NAMALWA (cell line): ENCODE data around the gene ZSCAN31.
"Not testable (repeated sequence)": the region's sequence is repeated elsewhere in the genome, so short reads cannot be mapped to it uniquely, and the experiment has no call there.

Experiments used
- DNase-seq: peaks from one replicate; pipeline ENCODE4 v3.0.0-alpha.2; 2015; ENCODE audit warnings: low spot score

The ZSCAN31 gene

DNA sequence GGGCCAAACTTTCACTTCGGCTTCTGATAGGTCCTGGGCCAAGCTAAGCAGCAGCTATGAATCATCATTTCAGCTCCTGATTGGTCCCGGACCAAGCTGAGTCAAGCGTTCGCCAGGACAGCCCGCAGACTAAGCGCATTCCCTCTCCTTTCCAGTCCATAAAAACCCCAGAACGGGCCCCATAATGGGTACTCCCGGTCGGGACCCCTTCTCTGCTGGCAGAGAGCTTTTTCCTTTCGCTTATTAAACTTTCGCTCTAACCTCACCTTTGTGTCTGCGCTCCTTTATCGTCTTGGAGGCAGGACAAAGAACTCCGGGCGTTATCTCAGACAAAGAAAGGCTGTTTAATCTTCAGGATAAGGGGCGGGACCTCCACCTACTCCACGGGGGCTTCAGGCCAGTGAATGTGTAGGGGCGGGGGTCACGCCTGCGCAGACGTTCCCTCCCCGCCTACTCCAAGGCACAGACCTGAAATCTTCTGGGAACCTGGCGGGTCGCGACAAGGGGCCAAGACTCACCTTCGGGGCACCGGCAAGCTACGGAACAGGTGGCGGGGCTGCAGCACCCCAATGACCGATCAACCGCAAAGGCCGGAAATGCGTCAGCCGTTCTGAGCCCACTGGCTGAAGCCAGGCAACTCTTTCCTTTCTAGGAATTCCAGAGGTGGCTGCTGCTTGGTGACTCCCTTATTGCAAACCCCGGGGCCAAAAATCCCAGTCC, at the start of gene ZSCAN31:
TSS of gene ZSCAN31 (minus strand) at position 585 of the 720 bp plus-strand sequence. CDS start 6,465 bp downstream, outside the sequence.
- DNase-seq = peak; percentile 68

DNA sequence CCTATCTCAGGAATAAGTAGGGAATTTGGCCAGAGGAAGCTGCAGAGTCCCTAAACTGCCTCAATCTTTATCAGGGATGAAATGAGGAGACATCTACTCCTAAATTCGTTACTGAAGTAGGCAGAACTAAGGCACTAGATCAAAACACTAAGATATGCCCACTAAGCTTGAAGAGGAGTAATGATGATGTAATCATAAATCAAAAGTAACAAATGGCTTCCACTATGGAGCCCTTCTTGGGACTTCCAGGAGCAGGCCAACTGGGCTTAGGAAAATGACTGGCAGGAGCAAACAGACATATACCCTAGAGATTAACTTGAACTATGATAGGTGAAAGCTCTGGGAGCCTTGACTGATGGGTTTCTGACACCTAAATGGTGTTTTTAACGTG, 48.2 kb upstream of the ZSCAN31 start:
- DNase-seq = no peak

DNA sequence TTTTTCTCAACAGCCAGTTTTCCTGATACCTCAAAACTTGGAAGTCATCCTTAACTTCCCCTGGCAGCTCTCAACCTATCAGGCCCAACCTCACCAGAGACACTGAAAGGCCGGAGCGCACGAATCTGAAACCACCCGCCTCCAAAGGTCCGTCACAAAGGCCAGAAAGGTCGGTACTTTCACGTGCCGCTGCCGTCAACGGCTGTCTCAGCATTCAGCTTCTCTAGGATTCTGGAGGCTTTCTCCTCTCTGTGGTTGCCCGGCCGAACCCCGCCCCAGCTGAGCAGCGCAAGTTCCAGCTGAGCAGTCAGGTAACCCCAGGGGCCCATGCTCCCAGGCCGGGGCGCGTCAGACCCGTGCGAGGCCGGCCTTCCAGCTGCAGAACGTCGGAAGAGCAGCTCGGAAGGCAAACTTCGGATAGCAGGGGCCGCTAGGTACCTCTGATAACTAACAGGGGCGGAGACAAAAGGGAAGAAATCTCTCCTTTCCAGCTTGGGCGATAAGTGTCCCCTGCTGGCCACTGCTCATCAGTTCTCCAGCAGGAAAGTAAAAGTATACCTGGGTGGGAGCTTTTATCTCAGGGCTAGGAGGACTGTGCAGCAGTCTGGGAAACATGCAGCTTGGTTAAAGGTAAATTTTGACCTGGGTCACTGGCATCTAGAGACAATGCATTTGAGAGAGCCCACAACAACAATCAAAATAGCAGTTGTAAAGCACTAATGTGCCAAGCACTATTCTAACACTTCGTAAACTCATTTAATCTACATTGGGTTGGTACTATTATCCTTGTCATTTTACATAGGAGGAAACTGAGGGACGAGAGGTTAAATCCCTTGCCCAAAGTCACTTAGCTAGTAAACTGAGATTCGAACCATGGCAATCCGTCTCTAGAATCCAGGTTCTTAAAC, 47.5 kb upstream of the ZSCAN31 start:
- peak; percentile 77 for DNase-seq

DNA sequence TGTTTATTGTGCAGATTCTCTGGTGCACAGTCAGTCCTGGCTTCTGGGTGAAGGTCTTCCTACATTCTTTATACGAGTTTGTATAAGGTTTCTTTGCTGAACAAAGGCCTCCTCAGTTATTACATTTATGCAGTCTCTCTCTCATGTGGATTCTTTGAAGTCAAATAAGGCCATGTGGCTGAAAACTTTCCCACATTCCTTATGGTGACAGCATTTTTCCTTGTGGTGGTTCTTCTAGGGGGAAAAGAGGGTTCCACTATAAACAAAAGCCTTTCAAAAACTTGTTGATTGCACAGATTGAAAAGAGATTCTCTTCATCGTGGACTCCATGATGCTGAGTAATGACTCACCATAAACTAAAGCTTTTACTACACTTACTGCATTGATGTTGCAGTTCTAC, 44.4 kb upstream of the ZSCAN31 start:
- DNase-seq = no peak

DNA sequence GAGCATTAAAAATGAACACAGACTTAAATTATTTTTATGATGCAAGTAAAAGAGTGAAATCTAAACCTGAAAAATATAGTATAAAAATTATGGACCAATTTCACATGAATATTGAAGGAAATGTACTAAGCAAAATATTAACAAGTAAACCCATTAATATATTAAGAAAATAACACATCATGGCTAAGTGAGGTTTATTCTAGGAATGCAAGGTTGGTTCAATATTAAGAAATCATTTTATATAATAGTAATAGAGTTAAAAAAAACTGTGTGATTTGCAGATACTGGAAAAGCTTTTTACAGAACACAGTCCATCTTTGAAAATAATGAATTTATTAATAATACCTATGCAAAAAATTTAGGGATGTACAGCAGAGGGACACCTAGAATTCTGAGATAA, 42.7 kb upstream of the ZSCAN31 start:
- DNase-seq = no peak

DNA sequence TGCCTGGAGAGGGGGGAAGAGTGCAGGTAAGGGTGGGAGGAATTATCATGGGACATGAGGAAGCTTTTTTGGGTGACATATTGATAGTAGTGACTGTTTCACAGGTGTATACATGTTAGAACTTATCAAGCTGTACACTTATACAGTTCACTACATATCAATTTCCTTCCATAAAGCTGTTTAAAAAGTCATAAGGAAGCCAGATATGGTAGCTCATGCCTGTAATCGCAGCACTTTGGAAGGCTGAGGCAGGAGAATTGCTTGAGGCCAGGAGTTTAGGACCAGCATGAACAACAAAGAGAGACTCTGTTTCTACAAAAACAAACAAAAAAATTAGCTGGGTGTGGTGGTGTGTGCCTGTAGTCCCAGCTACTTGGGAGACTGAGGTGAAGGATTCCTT, 41.9 kb upstream of the ZSCAN31 start:
- no peak for DNase-seq

DNA sequence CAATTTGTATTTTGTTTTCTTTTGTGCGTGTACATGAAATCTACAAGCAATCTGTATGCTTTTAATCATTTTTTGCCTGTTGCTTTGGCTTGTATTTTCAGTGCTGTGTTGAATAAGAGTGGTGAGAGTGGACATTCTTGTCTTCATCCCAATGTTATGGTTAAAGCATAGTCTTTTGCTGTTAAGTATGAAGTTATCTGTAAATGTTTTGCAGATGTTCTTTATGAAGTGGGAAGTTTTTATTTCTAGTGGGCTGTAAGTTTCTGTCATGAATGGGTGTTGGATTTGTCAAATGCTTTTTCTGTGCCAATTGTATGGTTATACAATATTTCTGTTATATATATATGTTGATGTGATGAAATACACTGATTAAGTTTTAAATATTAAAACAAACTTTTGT, 38.0 kb upstream of the ZSCAN31 start:
- no peak for DNase-seq

DNA sequence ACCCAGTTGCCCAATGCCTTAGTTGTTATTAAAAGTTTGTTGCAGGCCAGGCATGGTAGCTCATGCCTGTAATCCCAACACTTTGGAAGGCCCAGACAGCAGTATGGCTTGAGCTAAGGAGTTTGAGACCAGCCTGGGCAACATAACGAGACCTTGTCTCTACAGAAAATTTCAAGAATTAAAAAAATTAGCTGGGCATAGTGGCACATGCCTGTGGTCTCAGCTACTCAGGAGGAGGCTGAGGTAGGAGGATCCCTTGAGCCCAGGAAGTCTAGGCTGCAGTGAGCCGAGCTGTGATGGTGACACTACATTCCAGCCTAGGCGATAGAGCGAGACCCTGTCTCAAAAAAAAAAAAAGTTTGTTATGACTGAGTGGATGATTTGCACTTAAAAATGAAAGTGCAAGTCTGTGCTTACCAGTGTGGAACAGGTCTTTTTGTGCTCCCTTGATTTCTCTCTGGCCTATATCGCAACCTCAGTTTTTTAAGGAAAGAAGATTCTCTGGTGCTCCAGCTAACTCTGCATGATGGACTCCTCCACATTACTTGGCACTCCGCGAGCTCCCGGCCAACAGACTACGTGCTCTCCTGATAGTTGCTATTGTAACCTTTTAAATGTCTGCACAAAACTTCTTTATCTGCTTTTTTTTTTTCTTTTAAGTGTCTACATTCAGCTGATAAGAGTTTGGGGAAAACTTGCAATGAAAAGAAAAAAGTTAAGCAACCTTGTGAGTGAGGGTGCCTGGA, 35.9 kb upstream of the ZSCAN31 start:
- peak; percentile 40 for DNase-seq

DNA sequence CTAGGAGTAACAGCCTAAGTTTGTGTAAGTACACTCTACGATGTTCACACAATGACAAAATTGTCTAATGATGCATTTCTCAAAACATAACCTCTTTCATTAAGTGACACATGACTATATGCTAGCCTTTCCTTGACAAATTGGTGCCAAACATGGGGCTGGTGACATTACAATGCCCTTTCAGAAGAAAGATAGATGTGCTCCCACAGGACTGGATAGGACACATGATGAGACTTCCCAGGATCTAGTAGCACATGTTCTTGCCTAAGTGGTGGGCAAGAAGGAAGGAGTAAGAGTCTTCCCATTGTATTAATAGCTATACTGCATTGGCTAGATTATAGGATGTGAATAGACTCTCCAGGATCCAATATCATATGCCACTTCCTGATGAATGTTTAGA, 35.3 kb upstream of the ZSCAN31 start:
- no peak for DNase-seq

DNA sequence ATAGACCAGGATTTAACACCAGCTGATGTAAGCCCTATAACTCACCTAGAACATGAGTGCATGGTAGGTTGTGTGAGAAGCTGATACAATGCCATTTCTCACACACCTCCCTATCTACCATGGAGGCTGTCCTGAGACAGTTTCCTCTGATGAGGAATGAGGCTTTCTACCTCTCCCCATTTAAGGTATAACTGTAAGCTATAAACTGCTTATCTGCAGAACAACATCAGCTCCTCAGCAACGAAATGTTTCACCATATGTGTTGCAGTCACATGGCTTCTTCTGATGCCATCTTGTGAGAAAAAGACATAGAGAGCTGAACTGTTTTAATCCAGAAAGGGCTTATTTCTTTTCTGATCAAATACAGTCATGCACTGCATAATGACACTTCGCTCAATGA, 34.5 kb upstream of the ZSCAN31 start:
- DNase-seq = no peak

DNA sequence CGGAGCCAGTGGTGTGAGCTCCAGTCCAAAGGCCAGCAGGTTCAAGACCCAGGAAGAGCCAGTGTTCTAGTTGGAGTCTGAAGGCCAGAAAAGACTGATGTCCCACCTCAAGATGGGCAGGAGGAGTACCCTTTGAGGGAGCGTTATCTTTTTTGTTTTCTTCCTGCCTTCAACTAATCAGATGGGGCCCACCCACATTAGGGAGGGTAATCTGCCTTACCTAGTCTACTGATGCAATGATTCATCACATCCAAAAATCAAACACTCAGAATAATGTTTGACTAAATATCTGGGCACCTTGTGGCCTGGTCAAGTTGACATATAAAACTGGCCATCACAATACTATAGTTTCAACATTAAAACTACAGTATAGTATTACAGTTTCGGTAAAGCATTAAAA, 33.5 kb upstream of the ZSCAN31 start:
- no peak for DNase-seq

DNA sequence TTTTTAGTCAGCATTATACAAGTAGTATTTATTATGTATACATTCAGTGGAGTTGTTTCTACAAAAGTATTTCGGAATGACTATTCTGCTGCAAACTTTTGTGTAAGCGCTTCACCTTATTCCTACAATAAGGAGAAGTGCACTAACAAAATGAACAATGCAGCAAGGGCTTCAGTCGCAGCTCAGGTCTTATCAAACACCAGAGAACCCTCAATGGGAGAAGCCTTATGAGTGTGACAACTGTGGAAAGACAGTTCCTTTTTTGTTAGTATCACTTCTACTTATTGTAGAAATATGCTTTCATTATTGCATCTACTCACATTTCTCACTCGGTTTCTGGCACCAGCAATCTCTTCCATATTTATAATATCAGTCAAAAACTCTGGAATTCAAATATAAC, 32.6 kb upstream of the ZSCAN31 start:
- peak; percentile 25 for DNase-seq

DNA sequence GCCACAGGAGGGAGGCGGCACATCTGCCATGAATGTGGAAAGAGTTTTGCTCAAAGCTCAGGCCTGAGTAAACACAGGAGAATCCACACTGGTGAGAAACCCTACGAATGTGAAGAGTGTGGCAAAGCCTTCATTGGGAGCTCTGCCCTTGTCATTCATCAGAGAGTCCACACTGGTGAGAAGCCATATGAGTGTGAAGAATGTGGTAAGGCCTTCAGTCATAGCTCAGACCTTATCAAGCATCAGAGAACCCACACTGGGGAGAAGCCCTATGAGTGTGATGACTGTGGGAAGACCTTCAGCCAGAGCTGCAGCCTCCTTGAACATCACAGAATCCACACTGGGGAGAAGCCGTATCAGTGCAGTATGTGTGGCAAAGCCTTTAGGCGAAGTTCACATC, 29.6 kb upstream of the ZSCAN31 start:
- DNase-seq = not testable (repeated sequence)

DNA sequence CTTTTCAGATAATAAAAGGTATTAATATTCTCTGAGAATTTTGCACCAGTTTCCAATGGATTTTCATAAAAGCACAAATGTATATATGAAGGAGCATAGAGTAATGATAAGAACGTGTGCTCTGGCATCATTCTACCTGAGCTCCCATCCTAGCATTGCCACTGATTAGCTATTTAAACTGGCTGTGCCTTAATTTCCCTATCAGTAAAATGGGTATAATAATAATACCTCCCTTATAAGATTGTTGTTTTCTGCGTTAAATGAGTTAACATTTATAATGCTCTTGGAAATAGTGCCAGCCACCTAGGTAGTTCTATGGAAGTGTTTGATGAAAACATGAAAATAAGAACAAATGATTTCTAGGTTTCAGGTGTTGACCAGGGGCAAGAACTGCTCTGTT, 25.0 kb upstream of the ZSCAN31 start:
- DNase-seq = no peak

DNA sequence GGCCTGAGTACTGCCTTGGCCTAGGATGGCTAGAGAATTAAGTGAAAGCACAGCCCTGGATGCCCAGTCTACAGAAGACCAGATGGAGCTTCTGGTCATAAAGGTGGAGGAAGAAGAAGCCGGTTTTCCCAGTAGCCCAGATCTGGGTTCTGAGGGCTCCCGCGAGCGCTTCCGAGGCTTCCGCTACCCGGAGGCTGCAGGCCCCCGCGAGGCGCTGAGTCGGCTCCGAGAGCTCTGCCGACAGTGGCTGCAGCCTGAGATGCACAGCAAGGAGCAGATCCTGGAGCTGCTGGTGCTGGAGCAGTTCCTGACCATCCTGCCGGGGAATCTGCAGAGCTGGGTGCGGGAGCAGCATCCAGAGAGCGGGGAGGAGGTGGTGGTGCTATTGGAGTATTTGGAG, 23.6 kb upstream of the ZSCAN31 start:
- DNase-seq = not testable (repeated sequence)

DNA sequence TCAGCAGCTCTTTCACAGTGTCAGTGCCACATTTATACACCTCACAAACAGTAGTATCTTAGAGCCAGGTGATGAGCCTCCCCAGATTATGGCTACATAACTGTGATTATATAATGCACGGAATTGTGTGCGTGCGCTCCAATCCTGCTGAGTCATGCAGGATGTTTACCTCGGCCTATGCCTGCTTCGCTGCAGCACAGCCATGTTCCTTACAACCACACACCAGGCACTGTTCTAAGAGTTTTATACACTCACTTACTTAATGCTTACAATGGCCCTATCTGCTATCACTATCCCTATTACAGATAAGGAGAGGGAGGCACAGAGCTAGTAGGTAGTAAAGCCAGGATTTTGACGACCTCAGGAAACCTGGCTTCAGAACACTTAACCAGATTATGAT, 21.1 kb upstream of the ZSCAN31 start:
- no peak for DNase-seq

DNA sequence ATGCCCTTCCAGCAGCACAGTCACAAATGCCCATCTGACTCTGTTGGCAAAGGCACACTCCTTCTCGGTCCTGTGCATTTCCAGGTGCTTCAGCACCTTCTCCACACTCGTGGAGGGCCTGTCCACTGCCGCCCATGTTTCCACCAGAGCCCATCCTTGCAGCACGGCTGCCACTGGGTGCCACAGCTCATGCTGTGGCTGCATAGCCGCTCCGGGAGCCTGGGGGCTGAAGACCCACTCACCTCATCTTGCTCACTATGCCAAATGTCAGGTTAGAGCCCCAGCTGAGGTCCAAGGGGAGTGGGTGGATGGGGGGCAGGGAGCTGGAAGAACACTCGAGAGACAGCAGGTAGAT, 20.7 kb upstream of the ZSCAN31 start:
- DNase-seq = no peak

DNA sequence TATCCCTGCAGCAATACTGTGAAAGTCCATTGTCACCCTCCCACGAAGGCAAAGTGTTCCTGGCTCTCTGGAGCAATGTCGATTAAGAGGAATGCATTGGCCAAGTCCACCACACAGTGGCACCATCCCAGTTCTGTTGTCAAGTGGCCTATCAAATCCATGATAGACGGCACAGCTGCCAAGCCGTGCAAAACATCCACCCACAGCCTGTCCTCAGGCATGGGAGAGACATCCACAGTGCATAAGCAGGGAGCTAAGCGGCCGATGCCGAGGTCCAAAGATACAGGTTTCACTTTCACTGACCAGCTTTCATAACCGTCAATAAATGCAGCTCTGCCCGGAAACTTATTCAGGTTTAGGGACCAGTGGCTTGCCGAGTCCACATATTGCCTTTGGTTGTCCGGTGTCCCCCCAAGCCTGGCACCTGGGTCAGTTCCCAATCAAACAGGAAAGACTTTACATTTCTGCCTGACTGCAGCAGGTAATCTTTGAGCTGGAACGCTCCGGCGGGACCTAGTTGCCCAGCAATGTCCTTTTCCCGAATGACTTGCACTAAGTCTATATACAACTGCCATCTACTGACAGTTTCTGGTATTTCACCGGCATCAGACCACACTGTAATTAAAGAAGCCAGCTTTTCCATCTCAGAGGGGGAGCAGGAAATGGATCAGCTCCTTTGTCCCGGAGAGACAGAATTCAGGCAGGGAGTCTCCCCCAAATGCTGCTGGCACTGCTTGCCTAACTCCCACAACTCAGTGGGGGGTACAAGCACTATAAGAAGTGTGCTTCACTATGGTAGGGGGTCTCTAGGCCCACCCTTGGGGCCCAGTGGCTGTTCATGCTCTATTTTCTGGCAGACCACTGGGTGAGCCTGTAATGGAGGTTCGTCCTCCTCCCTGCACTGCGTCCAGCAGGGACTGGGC, 20.1 kb upstream of the ZSCAN31 start:
- peak; percentile 81 for DNase-seq

DNA sequence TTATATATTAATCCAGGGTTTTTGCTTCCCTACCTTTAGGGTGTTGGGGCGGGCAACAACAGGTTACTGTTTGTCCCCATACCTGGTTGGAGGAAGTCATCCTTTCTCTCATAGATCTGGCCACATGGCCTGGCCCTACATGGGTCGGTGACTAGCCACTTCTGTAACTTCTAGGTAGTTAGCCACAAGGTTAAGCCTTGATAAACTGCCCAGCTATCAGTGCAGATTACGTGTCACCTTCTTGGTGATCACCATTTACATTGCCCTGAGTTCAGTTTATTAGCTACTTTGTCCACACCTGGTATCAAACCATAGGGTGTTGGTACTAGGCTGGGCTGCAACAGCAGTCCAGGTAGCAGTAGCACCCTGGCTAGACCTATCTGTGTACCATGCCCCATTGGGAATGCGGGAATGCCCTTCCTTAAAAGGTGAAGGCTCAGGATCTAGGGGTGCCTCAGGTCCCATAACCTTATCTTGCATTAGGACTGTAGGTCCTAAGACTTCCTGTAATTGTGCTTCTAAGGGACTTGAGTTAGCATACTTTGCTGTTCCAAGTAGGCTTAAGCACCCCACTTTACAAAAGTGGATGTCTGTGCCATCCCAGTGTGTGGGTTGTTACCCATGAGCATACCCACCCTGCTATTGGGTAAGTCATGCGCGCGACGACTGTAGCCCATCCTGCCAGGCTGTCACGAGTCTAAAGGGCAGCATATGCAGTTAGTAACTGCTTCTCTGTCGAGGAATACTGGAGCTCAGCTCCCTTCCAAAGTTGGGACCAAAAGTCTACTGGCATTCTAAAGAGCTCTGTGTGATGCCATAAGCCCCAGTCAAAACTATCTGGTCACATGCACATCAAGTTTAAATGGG, 19.0 kb upstream of the ZSCAN31 start:
- DNase-seq = no peak

DNA sequence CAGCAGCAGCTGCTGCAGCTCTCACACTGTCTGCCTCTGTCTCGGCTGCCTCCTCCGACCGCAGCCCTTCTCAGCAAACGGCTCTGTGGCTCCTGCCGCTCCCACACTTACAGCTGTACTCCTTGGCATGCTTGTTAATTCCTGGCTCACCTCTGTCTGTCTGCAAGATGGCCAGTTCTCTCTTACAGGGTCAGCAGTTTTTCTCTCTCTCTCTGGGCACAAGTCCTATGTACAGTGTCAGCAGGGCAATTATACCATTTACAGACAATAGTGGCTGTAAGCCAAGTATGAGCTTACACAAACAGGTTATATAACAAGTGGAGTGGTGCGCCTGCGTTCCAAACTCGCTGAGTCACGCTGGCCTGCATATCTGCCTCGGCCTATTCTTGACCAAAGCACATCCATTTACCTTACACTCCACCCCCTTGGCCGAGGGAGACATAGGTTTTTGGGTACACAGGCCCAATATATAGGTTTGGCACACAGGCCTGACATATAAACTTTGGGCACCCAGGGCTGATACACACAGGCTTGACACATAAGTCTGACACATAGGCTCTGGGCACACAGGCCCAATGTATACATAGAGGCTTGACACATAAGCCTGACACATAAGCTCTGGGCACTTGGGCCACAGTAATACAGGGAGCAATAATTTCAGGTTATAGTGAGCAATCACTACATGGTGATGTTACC, 18.2 kb upstream of the ZSCAN31 start:
- peak; percentile 20 for DNase-seq
